ENCODE measurements around the gene C6orf136. TPM values are rescaled to one million over a fixed set of nuclear protein-coding genes. Genes with fewer than 3 reads are reported as not detected.

Gene C6orf136
- total and polyA plus RNA-seq, 9 of the 15 experiments (the other 6 are each of a cell fraction or from before 2014, with no cell fraction given): 14.1 to 63.1 (median 18.4) TPM

- TF ChIP-seq BRF2 (IDR thresholded peaks at IDR 0.05; ENCODE audit: borderline replicate concordance, insufficient read depth, insufficient read length) (no peak), MEIS2 (IDR thresholded peaks at IDR 0.05; ENCODE audit: partially characterized antibody) (no peak), TRIM25 (IDR thresholded peaks at IDR 0.05; ENCODE audit: borderline replicate concordance) (no peak), ETV1 (tag; conservative IDR thresholded peaks at IDR 0.05; ENCODE audit: low read depth) (0 out of 2 replicates have a peak, but pooled peaks have one; percentile 29), ZNF408 (CRISPR knock-in tag; IDR thresholded peaks at IDR 0.05; ENCODE audit: low read depth) (no peak), MBD1 (CRISPR knock-in tag; IDR thresholded peaks at IDR 0.05) (no peak), POLR2A (conservative IDR thresholded peaks at IDR 0.05) (peak; percentile 79), CCNT2 (IDR thresholded peaks at IDR 0.05; ENCODE audit: borderline replicate concordance, extremely low read depth, insufficient read length, low read depth, low read length) (peak; percentile 69), KDM4B (IDR thresholded peaks at IDR 0.05; ENCODE audit: borderline replicate concordance in 2 of 2, low read depth in 1 of 2) (peak in 1 of 2 experiments; percentile 34; a peak in 1 of 4 replicates), XRCC3 (IDR thresholded peaks at IDR 0.05) (no peak), TCF3 (CRISPR knock-in tag; IDR thresholded peaks at IDR 0.05) (no peak), MBD2 (IDR thresholded peaks at IDR 0.05; ENCODE audit: borderline replicate concordance, low read depth) (0 out of 2 replicates have a peak, but pooled peaks have one; percentile 25), MIER1 (IDR thresholded peaks at IDR 0.05; ENCODE audit: low read depth) (no peak), ZNF24 (IDR thresholded peaks at IDR 0.05) (no peak), ZNF175 (CRISPR knock-in tag; IDR thresholded peaks at IDR 0.05; ENCODE audit: low read depth) (no peak), ZNF274 (IDR thresholded peaks at IDR 0.05; ENCODE audit: borderline replicate concordance, low read depth, low read length) (no peak), NUFIP1 (IDR thresholded peaks at IDR 0.05; ENCODE audit: partially characterized antibody) (no peak), TEAD1 (CRISPR knock-in tag; IDR thresholded peaks at IDR 0.05) (no peak), ESRRA (IDR thresholded peaks at IDR 0.05; ENCODE audit: borderline replicate concordance, low read depth) (no peak), CREBBP (IDR thresholded peaks at IDR 0.05; ENCODE audit: low read depth, low read length) (no peak), ARHGAP35 (IDR thresholded peaks at IDR 0.05; ENCODE audit: partially characterized antibody) (no peak), RFX5 (IDR thresholded peaks at IDR 0.05; ENCODE audit: low read depth, low read length) (no peak), ZC3H8 (IDR thresholded peaks at IDR 0.05) (no peak)
These were observed 20.2 kb upstream of the C6orf136 start, which contains the start of gene ATAT1 (continued) for GRCh38 chr6:30626484-30627366.

Measured in K562 (cell line).